CD4-positive, alpha-beta T cell treated with Interleukin-2 at 100 ng/mL for 4 hours (primary cell): ENCODE data around the gene NKAIN4.
A peak's percentile ranks its signal among the peaks of the same experiment; 100 is the strongest.

ENCODE experiments used
- DNase-seq: peaks from one replicate; pipeline ENCODE4 v3.0.0-alpha.2; 2020; ENCODE audit warnings: low spot score

Gene NKAIN4

GRCh38 chr20:63274381-63275228, 20.3 kb upstream of the NKAIN4 start:
- DNase-seq = no peak

DNA sequence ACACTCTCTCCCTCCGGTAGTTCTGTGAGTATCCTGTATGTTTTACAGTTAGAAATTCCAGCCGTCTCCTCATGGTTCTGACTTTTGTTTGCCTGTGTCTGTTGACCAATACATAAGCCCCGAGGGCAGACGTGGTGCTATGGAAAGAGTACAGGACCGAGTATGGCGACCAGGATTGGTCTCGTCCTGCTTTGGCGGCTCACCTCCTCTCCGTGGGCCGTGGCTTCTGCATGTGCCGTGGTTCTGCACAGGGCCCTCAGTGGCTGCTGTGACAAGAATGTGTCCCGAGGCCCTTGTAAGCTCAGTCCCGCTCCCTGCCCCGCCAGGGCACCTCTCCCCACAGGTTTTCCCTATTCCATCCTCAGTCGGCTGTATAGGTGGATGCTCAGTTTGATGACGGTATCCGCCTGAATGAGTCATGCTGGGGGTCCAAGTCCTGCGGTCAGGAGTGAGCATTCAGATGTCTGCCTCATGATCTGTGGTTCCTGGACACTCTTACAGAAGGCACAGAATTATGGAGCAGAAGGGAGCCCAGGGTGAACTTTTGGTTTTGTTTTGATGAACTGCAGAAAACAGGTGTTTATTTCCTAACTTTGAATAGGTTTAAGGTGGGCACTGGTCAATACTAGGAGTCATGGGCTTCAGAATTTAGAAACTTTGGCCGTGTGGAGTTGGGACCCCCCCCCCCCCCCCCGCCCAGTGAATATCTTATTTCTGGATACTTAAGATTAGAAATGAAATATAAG, 19.5 kb upstream of the NKAIN4 start:
- no peak for DNase-seq

- no peak for DNase-seq
Measured at GRCh38 chr20:63273059-63273579, 18.9 kb upstream of the NKAIN4 start.

DNA sequence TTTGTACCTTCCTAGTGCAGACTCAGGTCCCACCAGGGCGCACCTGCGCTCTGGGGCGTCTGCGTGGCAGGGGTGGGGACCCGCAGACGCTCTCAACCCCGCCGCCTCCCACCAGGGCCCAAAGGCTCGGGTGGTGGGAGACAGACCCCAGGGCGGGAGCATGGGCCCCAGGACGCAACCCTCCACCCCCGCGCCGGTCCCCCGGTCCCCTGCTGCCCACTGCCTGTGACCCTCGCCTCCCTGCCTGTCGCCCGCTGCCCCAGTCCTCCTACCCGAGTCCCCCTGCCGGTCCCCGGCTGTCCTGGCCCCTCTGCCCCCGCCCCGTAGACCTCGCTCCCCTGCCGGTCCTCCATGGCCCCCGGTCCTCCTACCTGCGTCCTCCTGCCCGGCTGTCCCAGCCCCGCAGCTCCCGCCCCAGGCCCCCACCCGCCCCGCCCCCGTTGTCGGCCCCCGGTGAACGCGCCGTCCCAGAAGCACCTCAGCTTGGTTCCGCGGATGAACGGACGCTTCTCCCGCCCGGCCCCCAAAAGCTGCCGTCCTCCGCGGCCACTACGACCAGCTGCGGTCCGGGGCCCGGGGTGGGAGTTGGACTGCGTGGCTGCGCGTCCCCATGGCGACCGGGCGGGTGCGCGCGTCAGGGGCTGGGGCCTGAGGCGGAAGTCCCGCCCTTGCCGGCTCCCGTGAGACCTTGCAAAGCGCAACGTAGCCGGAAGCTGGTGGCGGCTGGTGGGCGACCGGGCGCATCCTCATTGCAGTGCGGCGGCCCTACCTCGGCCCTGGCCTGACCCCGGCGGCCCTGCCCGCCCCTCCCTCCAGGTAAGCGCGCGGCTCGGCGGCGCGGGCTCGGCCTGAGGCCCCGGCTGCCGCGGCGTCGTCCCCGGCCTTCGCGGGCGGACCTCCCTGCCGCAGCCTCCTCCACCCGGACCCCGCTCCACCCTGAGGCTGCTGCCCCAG, 18.1 kb upstream of the NKAIN4 start, which contains the start of gene ARFGAP1:
Gene ARFGAP1 (plus strand): TSS at position 709 of the 954 bp plus-strand sequence. CDS start 2,768 bp downstream, outside the sequence.
- peak; percentile 86 for DNase-seq

DNA sequence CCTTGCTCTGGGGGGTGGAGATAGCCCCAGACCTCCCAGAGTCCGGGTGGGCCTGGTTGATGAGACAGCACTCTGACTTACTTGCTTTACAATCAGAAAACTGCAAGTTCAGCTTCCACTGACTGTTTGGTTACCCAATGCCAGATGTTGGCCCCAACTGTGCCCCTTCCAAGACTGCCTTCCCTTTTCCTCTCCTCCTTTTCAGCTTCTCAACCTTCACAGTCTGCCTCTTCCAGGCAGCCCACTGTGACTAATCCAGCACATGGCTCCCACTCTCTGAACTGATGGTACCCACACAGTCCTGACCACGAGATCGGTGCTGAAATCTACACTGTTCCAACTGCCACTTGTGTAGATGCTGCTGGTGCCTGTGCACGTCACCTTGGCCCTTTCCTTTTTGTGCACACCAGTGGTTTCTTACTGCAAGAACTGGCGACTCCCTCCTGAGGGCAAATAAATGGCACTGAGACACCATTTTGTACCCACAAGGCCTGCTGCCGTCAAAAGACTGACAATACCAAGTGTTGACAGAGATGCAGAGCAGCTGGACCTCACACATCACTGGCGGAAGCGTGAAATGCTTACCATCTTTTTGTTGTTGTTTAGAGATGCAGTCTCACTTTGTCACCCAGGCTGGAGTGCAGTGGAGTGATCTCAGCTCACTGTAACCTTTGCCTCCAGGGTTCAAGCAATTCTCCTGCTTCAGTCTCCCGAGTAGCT, 16.5 kb upstream of the NKAIN4 start:
- no peak for DNase-seq

DNA sequence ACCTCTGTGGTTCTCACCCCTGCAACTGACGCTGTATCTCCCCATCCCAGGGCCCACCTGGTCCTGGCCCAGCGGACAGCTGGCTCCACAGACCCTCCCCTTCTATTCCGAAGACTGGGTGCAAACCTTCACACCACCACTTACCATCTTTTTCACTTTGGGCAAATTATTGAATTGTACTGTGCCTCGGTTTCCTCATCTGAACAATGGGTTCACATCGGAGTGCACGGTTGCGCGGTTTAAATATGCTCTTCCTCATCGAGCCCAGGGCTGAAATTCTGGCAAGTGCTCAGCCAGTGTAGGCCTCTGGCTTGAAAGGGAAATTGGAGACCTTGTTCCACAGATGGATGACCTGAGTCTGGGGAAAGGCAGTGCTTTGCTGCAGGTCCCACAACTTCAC, 15.5 kb upstream of the NKAIN4 start:
- DNase-seq = no peak

- no peak for DNase-seq
Measured at GRCh38 chr20:63268671-63269439, 14.6 kb upstream of the NKAIN4 start.

DNA sequence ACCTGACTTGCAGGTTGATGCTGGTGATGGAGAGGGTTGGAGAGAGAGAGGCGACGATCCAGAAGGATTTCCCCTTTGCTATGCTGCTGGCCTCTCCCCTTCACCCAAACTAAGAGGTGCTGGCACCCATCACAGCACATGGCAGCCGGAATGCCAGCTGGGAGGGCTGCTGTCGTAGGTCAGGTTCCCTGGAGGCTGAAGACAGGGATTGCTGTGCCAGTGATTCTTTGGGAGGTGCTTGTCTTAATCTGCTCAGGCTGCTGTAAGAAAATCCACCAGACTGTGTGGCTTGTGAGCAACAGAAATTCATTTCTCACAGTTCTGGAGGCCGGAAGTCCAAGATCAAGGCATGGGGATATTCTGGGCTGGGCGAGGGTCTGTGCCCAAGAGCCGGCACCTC, 14.0 kb upstream of the NKAIN4 start:
- no peak for DNase-seq

GRCh38 chr20:63267691-63268090, 13.4 kb upstream of the NKAIN4 start:
- DNase-seq = no peak

DNA sequence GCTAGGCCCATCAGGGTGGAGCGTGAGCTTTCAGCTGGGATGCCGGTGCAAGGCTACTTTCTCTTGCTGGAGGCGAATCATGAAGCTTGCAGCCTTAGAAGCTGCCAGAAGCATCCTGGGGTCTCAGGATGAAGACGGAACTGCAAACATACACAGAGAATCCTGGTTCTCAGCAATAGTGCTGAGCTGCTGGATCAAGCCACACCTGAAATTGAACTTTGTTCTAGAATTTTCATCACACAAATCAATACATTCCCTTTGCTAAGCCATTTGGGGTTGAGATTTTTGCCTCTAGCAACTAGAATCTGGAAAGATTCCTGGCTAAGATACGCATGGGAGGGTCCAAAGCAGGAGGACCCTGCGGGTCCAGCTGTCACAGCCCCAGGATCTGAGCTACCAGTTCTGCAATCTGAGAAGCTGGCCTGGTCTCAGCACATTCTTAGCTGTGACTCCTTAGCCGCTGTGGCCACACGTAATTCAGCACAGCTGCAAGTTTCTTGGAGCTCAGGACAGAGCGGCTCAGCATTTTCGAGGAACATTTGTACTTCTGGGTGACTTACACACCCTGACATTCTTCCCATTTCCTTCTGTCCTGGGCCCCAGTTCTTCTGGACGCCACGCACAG, 11.7 kb upstream of the NKAIN4 start:
- no peak for DNase-seq

GRCh38 chr20:63264519-63264918, 10.3 kb upstream of the NKAIN4 start:
- no peak for DNase-seq

DNA sequence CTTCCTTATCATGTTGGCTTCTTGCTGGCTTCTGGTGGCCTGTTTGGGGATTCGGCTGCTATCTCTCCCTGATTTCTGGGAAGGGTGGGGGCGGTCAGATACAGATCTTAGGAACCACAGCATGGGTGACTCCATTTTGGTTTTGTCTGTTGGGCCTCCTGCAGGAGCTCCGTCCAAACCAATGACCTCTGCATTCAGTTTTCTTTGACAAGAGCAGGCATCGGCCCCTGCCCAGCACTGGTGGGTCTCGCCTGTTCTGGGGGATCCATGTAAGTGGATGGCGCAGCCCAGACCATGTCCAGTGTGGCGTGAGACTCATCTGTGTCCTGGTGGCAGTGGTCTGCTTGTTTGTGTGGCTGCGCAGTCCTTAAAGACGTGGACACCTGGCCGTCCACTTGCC, 9.7 kb upstream of the NKAIN4 start:
- no peak for DNase-seq

DNA sequence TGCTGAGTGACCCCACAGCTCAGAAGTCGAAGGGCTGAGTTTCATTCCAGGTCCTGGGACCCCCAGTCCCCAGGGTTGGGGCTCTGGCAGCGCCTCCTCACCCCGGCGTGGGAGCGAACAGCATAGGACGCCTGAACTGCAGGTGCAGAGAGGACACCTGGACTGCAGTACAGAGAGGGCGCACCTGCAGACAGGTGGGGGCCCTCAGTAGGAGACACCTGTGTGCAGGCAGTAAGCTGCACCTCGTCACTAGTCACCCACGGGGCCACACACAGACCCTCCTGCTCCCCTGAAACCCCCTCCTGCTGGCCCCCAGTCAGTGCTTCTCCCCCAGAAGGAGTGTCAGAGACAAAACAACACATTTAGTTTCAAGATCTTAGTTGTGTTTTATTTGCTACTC, 8.6 kb upstream of the NKAIN4 start:
- DNase-seq = no peak

- no peak for DNase-seq
Measured at GRCh38 chr20:63261795-63262528, 7.7 kb upstream of the NKAIN4 start.

DNA sequence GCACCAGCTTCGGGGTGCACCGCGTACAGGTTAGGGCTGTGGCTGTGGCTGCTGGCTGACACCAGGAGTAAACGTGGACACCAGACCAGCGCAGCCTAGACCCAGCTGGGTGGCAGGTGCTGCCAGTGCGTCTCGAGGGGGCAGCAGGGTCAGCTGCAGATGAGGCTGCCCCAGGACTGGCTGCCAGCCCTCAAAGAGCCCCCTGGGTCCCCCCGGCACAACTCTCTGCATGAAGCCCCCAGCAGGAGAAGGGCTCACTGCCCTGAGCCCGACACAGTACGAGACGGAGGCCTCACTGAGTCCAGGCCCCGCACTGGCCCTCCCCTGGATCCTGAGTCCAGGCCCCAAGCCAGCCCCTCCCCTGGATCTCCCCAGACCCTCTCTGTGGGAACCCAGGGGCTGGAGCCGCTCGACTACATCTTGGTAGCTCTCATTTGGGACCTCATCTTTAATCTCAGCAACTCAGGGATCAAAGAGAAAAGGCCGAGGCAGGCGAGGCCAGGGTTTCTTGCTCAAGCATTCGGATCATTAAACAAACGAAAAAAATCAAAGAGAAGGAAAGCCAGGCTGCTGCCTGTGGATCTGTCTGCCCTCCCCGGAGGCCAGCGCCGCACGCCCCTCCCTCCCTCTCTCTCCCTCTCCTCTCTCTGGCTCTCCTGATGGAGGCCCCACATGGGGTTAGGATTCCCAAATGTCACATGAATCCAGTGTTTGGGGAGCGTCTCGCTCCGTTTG, 7.0 kb upstream of the NKAIN4 start:
- no peak for DNase-seq

DNA sequence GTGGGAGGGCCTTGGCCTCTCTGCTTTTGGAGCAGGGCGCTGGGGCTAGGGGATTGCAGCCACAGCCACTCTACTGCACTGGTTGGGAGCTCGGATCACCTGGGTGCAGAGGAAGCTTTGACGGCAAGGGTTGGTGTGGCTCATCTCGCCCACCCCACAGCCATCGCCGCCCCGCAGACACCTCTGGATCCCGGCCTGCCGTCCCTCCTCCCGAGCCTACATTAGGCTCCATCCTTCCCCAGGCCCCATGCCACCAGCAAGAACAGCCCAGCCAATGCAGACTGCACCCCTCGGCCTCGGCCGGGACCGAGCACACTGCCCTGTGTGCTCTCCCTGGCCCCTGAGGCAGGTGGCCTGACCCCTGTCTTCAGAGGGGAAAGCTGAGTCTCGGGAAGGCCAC, 6.3 kb upstream of the NKAIN4 start:
- DNase-seq = no peak

DNA sequence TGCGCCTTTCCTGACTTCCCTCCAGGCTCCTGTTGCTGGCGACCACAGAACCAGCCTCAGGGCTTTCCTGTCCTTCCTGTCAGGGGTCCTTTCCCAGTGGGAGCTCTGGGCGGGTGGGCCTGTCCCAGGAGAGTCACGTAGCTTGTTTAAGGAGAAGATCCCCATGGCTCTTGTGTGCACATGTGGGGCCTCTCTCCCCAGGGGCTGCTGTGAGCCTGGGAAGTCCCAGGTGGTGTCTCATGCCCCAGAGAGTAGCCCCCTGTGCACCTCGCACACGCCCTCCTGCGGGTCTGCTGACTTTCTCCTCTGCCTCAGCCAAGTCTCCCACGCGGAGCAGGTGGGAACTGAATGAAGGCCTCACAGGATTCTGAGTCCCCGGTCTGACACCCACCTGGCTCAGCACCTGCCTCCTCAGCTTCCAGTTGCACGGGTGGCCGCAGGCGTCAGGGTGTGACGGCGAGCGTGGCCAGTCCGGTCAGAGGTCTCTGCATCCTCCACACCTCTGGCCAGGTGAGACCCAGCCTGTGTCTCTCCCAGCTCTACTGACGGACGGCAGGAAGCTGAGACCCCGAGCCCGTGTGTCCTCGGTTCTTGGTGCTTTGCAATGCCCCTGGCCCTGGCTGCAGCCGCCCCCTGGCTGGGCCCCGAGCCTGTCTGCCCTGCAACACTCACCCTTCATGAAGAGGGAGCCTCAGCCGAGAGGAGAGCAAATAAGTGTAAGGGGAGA, 5.6 kb upstream of the NKAIN4 start:
- DNase-seq = no peak

DNA sequence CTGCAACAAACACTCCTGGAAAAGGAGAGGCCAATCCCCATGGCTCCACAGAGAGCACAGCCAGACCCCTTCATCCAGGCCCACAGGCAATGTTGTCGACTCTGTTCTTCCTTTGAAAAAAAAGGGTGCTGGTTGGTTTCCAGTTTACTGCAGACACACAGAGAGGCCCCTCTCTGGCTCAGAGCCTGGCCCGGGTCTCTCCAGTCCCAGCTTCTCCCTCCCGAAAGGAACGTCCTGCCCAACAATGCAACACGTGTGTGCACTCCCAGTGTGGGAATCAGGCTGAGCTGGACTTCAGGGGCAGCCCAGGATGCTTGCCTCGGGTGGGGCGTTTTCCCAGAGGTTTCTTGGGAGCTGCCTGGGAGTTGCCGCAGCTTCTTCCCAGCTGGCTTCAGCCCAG, 4.5 kb upstream of the NKAIN4 start:
- no peak for DNase-seq
